H7 (cell line): Measurements from ENCODE around the gene VSTM2L. TPM values are rescaled to one million over a fixed set of nuclear protein-coding genes. Genes with fewer than 3 reads are reported as not detected.
"Not testable (repeated sequence)": the region's sequence is repeated elsewhere in the genome, so short reads cannot be mapped to it uniquely, and the experiment has no call there.

Source experiments
- DNase-seq: peaks from one replicate; pipeline ENCODE4 v3.0.0; 2012
- H3K27me3 ChIP-seq: 2 replicates; pipeline ENCODE4 v1.6.0; 2011; ENCODE audit warnings: mild to moderate bottlenecking, low read length; ENCODE audit not compliant: control insufficient read depth, insufficient read depth
- H3K36me3 ChIP-seq: replicated peaks from 2 replicates; pipeline ENCODE4 v1.5.1; 2011; ENCODE audit warnings: low read length; ENCODE audit not compliant: control insufficient read depth, insufficient read depth
- H3K4me3 ChIP-seq: 2 replicates; pipeline ENCODE4 v1.5.1; 2011; ENCODE audit warnings: low read depth, mild to moderate bottlenecking, control low read depth, low read length, moderate library complexity; ENCODE audit not compliant: insufficient read depth
- total RNA-seq: library from RNA; depleted of rRNA; stranded (reverse); fragments of >200 nt; shearing (Covaris generic); gene quantifications from 2 replicates; pipeline ENCODE4 v1.2.3, GENCODE V29; 2014; rRNA removed

The VSTM2L gene, protein sequence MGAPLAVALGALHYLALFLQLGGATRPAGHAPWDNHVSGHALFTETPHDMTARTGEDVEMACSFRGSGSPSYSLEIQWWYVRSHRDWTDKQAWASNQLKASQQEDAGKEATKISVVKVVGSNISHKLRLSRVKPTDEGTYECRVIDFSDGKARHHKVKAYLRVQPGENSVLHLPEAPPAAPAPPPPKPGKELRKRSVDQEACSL
- total RNA-seq = 2.7 and 5.8 TPM in 2 replicates

DNA sequence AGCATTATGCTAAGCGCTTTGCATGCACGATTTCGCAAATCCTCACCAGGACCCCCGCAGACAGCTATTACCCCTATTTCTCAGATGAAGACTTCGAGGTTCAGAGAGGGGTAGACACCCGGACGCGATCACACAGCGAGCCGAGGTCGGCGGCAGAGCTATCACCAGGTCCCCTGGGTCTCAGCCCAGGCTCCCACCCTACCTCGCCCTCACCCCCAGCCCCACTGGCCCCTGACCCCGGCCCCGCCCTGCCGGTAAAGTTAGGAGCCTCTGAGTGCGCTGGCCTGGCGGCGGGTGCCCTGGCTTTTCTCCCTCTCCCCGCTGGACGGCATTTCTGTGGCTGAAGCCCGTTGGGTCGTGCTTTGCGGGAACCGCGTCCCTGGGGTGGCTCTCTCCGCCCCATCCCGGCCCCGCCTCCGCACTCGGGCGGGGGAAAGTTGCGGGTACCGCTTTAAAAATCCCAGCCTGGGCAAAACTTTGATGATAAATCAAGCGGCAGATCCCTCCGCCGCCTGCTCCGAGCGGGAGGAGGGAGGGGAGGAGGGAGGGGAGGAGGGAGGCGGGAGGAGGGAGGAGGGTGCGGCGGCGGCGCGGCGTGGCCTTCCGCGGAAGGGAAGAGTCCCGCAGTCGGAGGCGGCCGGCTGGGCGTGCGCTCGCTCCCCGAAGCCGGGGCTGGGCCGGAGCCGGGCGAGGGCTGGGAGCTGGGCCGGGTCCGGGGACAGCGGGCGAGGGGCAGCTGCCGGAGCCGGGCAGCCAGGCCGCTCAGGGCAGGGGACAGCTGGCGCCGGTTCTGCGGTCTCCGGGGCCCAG is at the start of gene VSTM2L:
Gene VSTM2L, plus strand, starts transcription at position 624 of the 810 bp plus-strand sequence. CDS start 224 bp downstream, outside the sequence.
- Histone ChIP-seq H3K36me3 (no peaks in the 10 kb centered on the region), H3K27me3 (peaks cover 11% of the 10 kb centered on the region), H3K4me3 (peak within 1 kb of the TSS; percentile 60)
- DNase-seq = peak; percentile 91

DNA sequence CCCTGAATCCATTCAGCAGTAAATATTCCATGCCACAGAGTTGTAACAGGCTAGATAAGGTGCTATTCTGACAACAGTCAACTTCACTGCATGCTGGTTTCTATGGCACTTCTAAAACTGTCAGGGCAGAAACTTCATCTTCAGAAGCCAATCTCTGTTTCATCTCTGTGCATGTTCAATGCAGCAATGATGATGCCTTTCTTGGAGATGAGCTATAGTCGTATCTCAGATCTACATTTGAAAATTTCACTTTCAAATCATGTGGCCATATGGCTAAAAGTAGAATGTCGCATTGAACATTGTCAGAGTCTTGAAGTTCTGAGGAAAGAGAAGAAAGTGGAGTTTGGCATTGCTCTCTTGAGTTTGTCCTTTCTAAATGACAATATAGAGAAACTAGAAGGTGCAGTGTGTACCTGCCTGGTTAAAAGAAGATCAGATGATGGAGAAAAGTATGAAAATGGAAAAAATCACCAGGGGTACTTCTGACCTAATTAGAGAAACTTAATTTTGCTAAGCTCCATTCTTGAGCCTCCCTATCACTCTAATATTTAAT is 49.0 kb upstream of the VSTM2L start:
- Histone ChIP-seq H3K36me3 (peaks cover 3% of the 10 kb centered on the region), H3K27me3 (no peaks in the 10 kb centered on the region), H3K4me3 (no peak overlapping the region)
- DNase-seq = no peak

DNA sequence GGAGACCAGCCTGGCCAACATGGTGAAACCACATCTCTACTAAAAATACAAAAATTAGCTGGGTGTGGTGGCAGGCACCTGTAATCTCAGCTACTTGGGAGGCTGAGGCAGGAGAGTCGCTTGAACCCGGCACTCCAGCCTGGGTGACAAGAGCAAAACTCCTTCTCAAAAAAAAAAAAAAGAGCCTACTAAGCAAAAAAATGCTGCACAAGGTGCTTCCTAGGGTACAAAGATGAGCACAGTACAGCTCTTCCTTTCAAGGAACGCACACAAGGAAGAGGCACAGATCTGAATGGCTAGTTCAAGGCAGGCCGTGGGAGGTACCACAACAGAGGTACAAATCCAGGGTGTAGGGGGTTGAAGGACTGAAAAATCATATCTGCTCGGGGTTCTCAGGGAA is 46.9 kb upstream of the VSTM2L start:
- H3K4me3 ChIP-seq, H3K27me3 ChIP-seq, DNase-seq, H3K36me3 ChIP-seq: not testable (repeated sequence)

DNA sequence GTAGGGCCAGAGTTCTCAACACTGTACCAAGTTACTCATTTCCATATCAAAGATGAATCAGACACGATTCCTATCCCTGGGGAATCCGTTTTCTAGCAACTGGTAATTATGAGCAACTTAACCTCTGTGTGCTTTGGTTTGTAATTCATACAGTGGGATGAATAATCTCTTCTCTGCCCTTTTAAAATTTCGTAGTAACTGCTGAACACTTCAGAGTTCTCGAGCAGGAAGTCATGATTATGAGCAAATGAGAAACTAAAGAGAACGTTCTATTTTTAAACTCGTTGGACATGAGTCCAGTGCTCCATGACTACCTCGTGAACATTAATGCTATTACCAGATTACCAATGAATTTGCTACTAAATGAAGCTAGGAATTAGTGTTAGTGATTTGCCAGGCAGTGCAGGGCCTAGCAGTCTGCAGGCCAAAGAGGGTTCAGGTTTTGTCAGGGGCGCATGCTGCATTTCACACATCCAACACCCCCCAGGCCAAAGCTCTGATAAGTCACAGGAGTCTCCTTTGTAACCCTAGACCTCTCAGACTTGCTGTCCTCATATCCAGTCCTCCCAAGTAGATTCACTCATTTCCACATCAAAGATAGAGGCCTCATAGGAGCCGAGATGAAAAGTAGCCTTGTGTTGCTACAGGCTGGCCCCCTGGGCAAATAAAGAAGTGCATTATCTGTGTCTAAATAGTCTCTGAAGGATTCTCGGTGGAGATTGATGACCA is 45.8 kb upstream of the VSTM2L start:
- Histone ChIP-seq H3K36me3 (peaks cover 3% of the 10 kb centered on the region), H3K4me3 (no peak overlapping the region), H3K27me3 (no peaks in the 10 kb centered on the region)
- DNase-seq = no peak

DNA sequence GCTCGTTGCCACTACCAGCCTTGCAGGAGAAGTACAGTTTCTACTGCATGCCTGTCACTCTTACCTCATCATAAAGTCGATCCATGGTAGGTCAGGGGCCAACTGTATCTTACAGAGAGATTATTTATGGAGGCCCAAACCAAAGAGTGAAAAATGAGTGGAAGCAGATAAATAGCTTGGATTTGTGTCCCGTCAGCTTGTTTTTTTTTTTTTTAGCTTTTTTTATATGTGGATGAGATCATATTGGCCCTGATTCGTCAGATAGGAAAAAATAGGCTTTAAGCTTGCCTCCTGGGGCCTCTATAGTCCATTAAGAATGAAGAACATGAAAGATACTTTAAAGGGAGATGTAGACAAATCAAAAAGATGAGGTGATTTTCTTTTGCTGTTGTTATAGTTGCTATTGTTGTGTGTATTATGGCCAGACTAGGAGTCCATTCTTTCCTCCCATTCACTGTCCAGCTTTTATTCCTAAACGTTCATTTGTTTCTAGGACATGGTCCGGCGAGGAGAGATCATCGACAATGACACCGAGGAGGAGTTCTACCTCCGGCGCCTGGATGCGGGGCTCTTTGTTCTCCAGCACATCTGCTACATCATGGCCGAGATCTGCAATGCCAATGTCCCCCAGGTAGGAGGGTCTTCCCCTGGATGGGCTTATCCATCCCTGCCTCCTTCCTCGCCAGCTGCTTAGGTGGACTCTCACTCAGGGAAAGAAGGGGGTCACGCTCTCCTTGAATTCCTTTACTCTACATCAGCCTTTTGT is 43.3 kb upstream of the VSTM2L start:
- Histone ChIP-seq H3K36me3 (no peaks in the 10 kb centered on the region; the same call in 1 of the 2 replicates), H3K27me3 (no peaks in the 10 kb centered on the region), H3K4me3 (no peak overlapping the region)
- no peak for DNase-seq

DNA sequence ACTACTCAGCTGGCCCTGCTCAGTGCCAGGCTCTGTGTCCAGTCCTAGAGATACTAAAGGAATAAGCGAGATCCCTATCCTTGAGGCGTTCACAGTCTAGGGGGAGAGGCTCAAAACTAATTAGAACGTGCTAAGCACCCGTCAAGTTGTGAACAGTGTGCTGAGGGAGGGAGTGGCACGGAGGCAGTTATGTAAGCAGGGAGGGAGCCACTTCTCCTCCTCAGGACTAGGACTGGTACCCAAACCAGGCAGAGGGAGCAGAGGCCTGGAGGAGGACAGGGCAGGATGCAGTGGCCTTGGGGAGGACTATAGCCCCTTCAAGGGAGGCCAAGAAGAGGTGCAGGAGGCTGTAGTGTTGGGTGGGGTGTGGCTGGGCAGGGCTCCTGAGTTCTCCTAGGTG is 39.6 kb upstream of the VSTM2L start:
- DNase-seq = no peak
- Histone ChIP-seq H3K36me3 (no peaks in the 10 kb centered on the region; the same call in 1 of the 2 replicates), H3K4me3 (no peak overlapping the region), H3K27me3 (no peaks in the 10 kb centered on the region)

DNA sequence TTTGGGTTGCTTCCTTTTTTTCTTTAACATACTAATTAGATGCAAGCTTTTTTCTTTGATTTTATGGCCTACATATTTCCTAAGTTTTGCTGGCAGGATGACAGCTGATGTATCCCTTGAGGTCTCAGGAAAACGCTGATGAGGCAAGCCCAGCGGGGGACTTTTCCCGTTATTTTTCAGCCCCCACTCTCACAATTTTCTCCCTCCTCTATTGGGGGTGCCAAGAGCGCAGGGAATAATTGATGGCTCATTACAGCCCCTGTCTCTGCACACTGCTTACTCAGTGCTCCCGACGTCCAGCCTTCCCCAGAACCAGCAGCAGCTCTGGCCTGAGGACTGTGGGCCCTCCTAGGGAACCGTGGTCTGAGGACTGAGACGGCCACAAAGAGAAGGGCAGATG is 38.6 kb upstream of the VSTM2L start:
- H3K36me3 ChIP-seq = no peaks in the 10 kb centered on the region; the same call in 1 of the 2 replicates

DNA sequence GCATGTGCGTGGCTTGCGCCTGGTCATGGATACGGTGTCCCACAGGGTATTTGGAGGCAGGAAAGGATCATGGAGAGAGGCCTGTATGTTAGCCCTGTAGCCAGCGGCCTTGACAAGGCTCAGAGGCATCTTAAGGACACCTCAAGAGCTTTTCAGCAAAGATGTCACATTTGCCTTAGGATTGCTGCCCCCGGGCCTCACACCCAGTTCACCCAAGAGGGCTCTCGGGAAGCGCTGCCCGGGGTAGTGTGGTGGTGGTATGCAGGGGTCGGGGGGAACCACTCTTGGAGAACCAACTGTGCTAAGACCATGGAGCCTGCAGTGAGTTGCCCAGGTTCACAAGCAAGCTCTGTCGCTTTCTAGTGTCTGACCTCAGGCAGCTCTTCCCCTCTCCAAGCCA is 36.9 kb upstream of the VSTM2L start:
- DNase-seq = peak; percentile 37
- Histone ChIP-seq H3K36me3 (peaks cover 2% of the 10 kb centered on the region; the same call in 1 of the 2 replicates), H3K27me3 (no peaks in the 10 kb centered on the region), H3K4me3 (no peak overlapping the region)

More for the DNA sequence above, 38.6 kb upstream of the VSTM2L start:
- no peaks in the 10 kb centered on the region for H3K27me3 ChIP-seq
- no peak for DNase-seq
- no peak overlapping the region for H3K4me3 ChIP-seq

DNA sequence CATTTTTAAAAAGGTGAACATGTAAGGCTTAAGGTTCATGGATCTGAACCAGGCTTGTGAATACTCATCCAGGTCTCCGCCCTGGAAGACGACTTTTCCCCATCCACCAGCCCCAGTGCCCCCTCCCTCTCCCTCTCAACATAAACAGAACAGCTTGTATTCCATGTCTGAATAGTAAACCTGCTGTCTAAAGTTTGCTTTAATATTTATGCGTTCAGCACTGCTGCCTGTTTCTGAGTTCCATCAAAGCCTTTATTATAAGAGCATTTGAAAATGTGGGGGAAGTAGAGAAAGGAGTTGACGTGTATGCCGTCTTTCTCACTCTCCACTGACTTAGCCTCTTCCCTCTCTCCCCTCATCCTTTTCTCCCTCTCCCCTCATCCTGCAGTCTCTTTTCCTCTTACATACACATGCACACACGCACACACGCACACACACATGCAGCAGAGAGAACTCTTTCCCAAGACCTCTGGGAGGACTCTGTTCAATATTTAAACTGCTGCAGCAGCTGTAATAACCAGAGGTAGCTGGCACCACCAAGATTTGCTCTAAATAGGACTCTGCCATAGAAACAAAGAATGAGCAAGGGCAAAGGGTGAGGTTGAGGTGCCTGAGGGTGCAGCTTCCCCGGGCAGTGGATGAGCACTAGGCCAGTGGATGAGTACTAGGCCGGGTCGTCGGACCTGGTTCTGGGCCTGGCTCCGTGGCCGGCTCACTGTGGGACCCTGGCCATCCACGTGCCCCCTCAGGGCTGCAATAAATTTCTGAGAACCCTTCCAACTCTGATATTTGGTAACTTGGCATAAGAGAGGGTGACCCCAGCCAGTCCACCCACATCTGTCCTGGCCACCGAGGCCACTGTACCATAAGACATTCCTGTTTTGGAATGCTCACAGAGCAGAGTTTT is 35.4 kb upstream of the VSTM2L start:
- peaks cover 2% of the 10 kb centered on the region; the same call in 1 of the 2 replicates for H3K36me3 ChIP-seq
- DNase-seq = peak; percentile 35
- no peaks in the 10 kb centered on the region for H3K27me3 ChIP-seq
- H3K4me3 ChIP-seq = no peak overlapping the region

DNA sequence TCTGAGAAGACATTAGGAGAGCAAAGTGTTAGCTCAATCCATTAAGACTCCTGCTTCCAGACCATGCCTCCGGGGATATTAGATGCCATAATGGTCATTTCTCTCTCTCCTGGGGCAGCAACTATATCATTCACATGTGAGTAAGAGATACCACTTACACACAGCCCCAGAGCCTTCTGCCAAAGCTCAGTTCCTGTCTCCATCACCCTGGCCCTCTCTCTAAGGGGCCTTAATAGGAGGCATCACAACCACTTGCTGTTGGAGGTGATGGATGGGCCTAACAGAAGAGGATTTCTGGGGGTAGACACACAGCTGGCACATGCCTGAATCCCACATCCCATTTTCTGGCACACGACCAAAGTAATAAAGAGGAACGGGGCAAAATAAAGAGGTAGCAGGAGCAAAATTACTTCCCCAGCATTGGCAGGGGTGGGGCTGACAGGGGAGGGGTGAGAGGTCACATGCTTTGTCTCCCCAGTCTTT is 34.0 kb upstream of the VSTM2L start:
- DNase-seq = no peak
- Histone ChIP-seq H3K27me3 (no peaks in the 10 kb centered on the region), H3K4me3 (no peak overlapping the region), H3K36me3 (peaks cover 2% of the 10 kb centered on the region; the same call in 1 of the 2 replicates)

DNA sequence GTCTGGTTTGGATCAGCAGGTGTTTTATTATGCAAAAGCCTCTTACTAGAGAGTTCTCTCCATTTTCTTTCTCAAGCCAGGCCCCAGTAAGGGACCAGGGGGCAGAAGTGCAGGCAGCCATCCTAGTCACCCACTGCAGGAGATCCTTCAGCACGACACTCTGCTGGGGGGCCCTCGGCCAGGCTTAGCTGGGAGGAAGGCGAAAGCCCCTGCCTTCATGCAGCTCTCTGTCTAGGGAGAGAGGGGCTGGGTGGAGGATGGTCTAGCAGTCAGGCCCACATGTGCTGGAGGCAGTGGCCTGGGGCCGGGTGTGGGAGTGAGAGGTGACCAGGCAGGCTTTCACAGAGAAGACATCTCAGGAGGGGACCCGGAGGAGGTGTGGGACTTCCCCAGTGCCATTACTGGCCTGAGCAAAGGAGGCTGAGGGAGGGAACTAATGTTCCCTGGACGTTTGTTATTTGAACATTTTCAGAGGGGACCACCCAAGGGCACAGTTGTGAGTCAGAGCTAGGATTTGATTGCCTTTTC is 33.5 kb upstream of the VSTM2L start:
- H3K4me3 ChIP-seq = no peak overlapping the region
- peaks cover 2% of the 10 kb centered on the region; the same call in 1 of the 2 replicates for H3K36me3 ChIP-seq
- H3K27me3 ChIP-seq = no peaks in the 10 kb centered on the region
- peak; percentile 83 for DNase-seq

DNA sequence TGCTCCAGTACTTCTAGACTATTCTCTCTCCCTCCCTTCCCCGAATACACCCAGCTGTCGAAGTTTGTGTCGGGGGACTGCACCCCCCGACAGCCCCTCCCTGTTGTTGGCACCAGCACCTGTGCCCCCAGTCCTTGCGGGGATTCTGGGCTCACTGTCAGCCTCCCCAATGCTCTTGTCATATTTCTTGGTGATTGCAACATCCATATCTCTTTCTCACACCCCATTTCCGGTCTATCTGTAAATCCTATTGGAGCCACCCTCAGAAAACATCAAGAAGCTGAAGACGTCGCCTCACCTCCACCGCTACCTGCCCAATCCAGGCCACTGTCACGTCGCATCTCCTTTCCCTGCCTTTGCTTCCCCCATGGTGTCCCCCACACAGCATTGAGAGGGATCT is 32.6 kb upstream of the VSTM2L start:
- Histone ChIP-seq H3K27me3 (no peaks in the 10 kb centered on the region), H3K4me3 (no peak overlapping the region), H3K36me3 (peaks cover 2% of the 10 kb centered on the region; the same call in 1 of the 2 replicates)
- peak; percentile 21 for DNase-seq

DNA sequence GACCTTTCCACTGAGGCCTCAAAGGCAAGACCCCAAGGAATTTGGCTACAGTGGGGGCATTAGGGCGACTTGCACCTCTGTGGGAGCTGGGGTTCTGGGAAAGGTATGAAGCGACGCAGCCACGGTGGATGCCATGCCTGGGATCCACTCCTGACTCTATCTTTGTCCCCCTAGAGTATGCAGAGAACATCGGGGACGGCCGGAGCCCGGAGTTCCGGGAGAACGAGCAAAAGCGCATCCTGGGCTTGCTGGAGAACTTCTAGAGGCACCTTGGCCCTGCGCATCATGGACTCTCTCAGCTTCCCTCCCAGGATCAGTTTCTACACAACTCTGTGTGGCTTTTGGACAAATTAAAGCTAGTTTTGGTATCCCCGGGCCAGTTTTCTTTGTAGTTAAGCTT is 31.2 kb upstream of the VSTM2L start:
- peak; percentile 28 for DNase-seq
- peaks cover 2% of the 10 kb centered on the region; the same call in 1 of the 2 replicates for H3K36me3 ChIP-seq
- H3K4me3 ChIP-seq = no peak overlapping the region
- H3K27me3 ChIP-seq = no peaks in the 10 kb centered on the region
